ENCODE measurements around the gene A4GALT.

Gene A4GALT

GRCh38 chr22:42646569-42647525 lies 73.8 kb downstream of the A4GALT start:
- DNase-seq = no peak

GRCh38 chr22:42645938-42646568 lies 74.6 kb downstream of the A4GALT start:
- DNase-seq = no peak

GRCh38 chr22:42645341-42645937 lies 75.2 kb downstream of the A4GALT start:
- no peak for DNase-seq

- peak; percentile 58 for DNase-seq
Measured at GRCh38 chr22:42644422-42645340, 76.0 kb downstream of the A4GALT start.

GRCh38 chr22:42643634-42644421 lies 76.8 kb downstream of the A4GALT start:
- DNase-seq = no peak

GRCh38 chr22:42642806-42643633 lies 77.7 kb downstream of the A4GALT start:
- no peak for DNase-seq
